Islet of Langerhans (tissue), 1 donor: ENCODE results near the gene SCART1.
"Not testable (repeated sequence)": the region's sequence is repeated elsewhere in the genome, so short reads cannot be mapped to it uniquely, and the experiment has no call there.

ENCODE experiments used
- FAIRE-seq: peaks from one replicate; lab custom pipeline; 2011; peaks lifted over from hg19 to GRCh38; lab: Jason Lieb, UNC

SCART1 gene

DNA sequence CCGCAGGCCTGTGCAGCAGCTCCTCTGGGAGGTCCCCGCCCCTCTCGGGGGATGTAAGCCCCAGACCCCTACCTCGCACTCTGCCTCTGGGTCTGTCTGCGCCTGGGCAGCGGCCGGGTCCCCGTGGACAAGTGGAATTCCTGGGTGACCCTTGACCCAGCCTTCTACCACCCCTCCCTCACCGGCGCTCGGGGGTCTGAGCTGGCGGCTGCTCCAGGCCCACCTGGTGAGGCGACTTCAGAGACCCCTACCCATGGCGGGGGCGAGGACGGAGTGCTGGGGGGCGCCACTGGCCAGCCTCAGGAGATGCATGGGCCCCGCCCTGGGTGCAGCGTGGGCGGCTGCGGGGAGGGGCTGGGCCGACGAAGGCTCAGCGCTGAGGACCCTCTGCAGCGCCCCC, 21.0 kb upstream of the SCART1 start:
- not testable (repeated sequence) for FAIRE-seq

GRCh38 chr10:133438711-133439273, 15.0 kb upstream of the SCART1 start:
- no peak for FAIRE-seq

DNA sequence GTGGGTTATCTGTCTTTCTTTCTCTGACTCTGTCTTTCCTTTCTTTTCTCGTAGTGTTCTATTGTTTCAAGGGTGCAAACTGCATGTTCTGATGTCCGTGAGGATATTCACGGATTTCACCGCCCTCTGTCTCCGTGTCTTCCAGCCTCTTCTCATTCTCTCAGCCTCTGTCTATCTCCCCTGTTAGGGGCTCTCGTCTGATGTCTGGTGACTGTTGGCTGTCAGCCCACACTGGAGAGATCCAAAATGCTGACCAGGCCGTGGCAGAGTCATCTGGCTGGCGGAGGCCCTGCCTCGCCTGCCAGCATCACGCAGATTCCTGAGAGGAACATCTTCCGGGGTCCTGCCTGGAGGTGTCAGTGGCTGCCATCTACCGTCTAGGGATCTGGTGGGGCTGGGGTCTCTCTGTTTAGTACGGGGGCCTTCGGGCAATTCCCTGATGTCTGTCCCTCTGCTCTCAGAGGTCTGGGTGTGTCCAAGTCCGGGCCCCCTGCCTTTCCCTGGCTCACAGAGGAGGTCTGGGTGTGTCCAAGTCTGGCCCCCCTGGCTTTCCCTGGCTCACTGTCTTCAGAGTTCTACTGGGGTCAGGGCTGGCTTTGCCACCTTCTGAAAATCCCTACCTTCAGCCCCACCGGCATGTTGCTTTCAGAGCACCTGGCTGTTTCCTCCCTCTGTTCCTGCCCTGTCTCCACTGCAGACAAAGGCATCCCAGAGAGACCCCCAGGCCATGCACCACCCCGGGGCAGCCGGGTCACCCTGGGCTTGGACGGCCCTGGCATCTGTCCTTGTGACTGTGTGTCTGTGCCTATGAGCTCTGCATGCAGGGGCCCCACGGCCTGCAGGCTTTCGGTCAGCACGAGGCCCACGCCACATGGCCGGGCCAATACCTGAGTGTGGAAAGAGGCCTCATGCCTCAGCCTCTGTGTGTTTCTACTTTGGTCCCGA, 14.0 kb upstream of the SCART1 start:
- no peak for FAIRE-seq

DNA sequence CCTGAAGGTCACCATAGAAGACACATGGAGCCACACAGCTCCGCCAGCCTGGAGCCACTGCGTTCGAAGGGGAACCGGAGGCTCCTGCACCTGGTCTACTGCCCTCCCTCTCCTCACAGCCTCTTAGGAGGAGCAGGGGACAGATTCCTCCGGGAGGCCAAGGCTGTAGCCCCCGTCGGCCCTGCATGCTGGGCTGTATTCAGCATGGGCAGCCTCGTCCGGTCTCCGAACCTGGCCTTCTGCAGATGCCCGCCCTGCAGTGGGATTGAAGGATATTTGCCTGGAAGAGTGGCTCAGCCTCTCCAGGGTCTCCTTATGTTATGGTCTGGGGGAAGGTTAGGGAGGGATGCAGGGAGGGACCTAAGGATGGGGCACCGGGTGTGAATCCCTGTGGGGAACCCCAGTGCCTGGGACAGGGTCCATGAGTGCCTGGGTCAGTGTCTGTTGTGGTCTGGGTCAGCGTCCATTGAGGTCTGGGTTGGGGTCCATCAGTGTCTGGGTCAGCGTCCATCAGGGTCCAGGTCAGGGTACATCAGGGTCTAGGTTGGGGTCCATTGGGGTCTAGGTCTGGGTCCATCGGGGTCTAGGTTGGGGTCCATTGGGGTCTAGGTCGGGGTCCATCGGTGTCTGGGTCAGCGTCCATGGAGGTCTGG, 13.0 kb upstream of the SCART1 start:
- no peak for FAIRE-seq

GRCh38 chr10:133441356-133441755, 12.4 kb upstream of the SCART1 start:
- not testable (repeated sequence) for FAIRE-seq

GRCh38 chr10:133441780-133442179, 12.0 kb upstream of the SCART1 start:
- FAIRE-seq: no peak

GRCh38 chr10:133442191-133442966, 11.4 kb upstream of the SCART1 start:
- FAIRE-seq: no peak

- no peak for FAIRE-seq
Measured at GRCh38 chr10:133442967-133443924, 10.5 kb upstream of the SCART1 start.

GRCh38 chr10:133444342-133445267, 9.1 kb upstream of the SCART1 start:
- no peak for FAIRE-seq

DNA sequence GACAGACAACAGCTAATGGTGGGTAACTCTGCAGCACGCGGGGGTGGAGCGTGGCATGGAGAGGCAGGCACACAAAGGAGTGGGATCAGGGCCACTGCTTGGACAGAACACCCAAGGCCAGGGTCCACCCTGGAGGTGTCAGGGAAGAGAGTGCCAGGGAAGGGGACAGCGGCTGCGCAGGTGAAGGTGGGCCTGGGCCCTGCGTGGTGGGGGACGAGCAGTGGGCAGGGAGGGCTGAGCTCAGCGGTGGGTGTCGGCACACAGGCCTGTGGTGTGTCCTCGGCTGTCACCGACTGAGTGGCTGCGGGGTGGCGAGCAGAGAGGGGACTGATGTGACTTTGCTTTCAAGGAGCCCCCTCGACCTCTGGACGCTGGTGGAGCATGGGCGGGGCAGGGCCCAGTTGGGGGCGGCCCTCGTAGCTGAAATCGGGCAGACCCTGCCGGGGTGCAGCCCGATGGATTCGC, 8.4 kb upstream of the SCART1 start:
- no peak for FAIRE-seq

DNA sequence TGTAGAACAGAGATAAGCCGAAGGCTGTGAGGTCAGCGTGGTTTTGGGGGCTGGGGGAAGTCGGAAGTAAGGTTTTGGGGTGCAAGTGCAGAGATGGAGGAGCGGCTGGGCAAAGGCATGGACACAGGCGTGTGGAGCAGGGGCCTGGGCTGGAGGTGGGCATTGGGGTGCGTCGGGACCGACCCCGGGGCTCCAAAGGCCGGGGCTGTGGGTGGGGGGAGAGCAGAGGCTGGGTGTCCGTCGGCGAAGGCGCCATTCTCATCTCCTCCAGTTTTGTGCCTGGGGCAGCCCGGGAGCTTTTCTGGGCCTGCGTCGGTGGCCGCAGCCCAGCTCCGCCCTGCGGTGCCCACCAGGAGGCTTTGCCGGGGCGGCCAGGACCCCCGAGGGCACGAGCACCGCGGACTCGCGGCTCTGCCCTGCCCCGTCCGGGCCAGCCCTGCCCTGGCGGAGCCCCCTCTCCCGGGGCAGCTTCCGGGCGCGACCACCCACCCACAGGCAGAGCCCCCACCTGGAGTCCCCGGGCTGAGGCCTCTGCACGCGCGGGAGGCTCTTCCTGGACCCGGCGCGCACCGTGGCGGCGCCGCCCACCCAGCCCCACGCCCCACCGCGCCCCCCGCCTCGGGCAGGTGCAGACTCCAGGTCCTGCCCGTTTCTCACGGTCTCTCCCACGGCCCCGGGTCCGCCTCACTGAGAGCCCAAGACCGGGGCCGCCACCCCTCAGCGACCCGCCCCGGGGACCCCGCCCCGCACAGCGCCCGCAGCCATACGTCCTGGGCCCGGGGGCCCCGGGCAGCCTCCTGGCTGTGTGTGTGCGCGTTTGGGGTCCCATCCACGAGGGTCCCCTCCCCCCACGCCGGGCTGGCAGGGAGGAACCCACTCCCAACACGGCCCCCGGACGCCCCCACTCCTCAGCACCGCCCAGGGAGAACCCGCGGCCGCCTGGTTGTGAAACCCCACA, 7.7 kb upstream of the SCART1 start:
- no peak for FAIRE-seq

GRCh38 chr10:133446979-133447378, 6.8 kb upstream of the SCART1 start:
- FAIRE-seq: no peak

DNA sequence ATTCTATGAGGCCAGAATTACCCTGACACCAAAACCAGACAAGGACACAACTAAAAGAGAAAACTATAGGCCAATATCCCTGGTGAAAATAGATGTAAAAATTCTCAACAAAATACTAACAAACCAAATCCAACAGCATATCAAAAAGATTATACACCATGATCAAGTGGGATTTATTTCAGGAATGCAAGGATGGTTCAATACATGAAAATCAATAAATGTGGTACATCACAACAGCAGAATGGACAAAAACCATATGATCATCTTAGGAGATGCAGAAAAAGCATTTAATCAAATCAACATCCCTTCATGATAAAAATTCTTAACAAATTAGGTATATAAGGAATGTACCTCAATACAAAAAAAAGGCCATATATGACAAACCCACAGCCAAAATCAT, 5.6 kb upstream of the SCART1 start:
- FAIRE-seq: no peak

- no peak for FAIRE-seq
Measured at GRCh38 chr10:133451346-133451745, 2.4 kb upstream of the SCART1 start.

DNA sequence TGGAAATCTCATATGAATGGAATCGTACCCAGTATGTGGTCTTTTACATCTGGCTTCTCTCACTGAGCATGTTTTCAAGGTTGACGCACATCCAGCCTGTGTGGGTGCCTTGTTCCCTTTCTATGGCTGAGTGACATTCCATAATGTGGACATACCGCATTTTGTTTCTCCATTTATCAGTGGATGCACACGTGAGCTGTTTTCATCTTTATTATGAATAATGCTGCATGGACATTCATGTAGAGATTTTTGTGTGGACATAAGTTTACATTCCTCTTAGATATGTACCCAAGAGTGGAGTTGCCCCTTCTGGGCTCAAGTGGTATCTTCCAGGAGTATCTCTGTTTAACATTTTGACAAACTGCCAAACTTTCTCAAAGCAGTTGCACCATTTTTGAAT, 1.3 kb upstream of the SCART1 start:
- FAIRE-seq: no peak

DNA sequence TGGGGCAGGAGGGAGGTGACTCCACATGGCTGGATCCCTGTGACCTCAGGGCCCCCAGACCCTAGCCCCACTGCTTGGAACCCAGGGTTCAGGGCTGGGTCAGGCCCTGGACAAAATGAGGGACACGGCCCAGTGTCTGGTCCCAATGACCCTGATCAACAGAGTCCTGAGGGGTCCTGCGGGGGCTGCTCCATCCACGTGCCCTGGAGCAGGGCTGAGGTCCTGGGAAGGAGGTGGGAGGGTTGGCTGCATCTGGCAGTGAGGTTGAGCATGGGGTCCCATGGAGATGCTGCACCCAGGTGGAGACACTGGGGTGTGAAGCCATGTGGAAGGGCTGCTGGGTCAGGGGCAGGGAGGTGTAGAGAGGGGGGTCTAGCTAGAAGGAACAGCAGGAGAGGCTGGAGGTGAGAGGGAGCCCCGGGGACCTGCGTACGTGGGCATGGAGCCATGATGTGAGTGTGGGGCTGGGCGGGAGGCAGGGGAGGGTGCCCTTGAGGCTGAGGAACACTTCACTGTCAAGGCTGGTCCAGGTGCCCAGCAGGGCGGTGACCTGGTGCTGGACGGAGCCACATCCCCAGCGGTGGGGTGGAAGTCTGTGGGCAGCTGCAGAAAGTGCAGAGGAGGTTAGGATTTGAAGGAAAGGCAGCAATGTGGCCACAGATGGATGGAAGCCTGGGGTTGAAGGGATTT, 604 bp downstream of the SCART1 start:
- no peak for FAIRE-seq

DNA sequence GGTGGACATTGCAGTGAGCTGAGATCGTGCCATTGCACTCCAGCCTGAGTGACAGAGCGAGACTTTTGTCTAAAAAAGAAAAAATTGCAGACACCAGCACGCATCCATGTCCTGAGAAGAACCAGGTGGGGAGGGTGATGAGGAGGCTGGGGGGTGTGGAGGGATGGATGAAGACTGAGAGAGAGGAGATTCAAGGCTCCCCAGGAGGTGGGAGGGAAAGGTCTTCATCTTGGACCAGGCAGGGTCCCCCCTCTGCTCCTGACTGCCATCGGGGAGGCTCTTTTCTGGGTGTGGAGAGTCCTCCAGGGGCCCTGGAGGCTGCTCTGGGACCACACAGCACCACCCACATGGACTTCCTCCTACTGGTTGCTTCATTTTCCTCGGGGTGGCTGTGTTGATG, 1.5 kb downstream of the SCART1 start:
- FAIRE-seq: no peak

DNA sequence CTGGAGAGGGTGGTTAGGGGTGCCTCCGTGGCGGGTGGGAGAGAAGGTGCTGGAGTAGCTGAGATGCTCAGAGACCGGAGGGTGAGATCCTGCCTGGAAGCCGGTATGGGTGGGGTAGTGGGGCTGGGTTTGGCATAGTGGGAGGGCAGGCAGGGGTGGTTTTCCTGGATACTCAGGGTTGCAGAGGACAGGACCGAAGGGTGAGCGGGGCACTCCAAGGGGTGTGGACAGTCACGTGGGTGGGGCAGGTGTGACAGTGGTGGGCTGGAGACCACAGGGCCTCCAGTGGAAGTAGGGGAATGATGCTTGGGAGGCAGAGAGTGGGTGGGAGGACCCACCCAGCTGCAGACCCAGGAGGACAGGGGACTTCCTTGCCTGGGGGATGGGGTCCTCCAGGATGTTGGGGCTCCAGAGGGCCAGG, 1.9 kb downstream of the SCART1 start:
- FAIRE-seq: no peak
